Right lobe of liver (tissue), 4 donors: ENCODE data around the gene OPCML.

ENCODE experiments used
- CTCF ChIP-seq, 4 donors: fragments of 200-600 bp in 3 of 4; fragments of 450-650 bp in 1 of 4; IDR thresholded peaks; one replicate each; pipeline versions ENCODE4 v1.5.1 to v1.8.0; 2016 to 2022; ENCODE audit warnings: antibody characterized with exemption in 4 of 4, mild to moderate bottlenecking in 2 of 4
- POLR2A ChIP-seq: fragments of 450-650 bp; IDR thresholded peaks from one replicate; pipeline ENCODE4 v1.6.1; 2017; ENCODE audit warnings: antibody characterized with exemption, mild to moderate bottlenecking
- donor health status: DM: no; HTN: no; CAD: no.
- donor health status: DM: no; HTN: no; CAD: no.
- donor health status: DM: no; HTN: yes; CAD: no.

- no peak for TF ChIP-seq POLR2A
- TF ChIP-seq CTCF (IDR thresholded peaks at IDR 0.05), result no peak
Observed at GRCh38 chr11:132839236-132839945, 692.9 kb downstream of the OPCML start.
